Activated T-helper 1 cell treated with anti-CD3 and anti-CD28 coated beads, Interleukin-2, amount 50 U/mL, for 16 hours (primary cell): ENCODE results near the gene AP2M1.
A peak's percentile ranks its signal among the peaks of the same experiment; 100 is the strongest.

ENCODE experiments used
- DNase-seq, 2 donors: peaks; one replicate each; pipeline ENCODE4 v3.0.0-alpha.2; 2020; ENCODE audit warnings: low read depth in 1 of 2, low spot score in 1 of 2

The AP2M1 gene

GRCh38 chr3:184223946-184224345 lies 49.3 kb downstream of the AP2M1 start:
- DNase-seq, result no peak

- peak in 1 of 2 donors; percentile 35 for DNase-seq
These were observed 52.9 kb downstream of the AP2M1 start for GRCh38 chr3:184227481-184227935.

GRCh38 chr3:184228376-184229137 lies 53.9 kb downstream of the AP2M1 start:
- DNase-seq, result no peak

GRCh38 chr3:184229394-184230080 lies 54.9 kb downstream of the AP2M1 start, which contains the start of gene VWA5B2:
Gene VWA5B2, plus strand, starts transcription at chr3:184229585. Its CDS starts 944 bp downstream, at chr3:184230529.
- DNase-seq, result peak; percentile 37 to 64

DNA sequence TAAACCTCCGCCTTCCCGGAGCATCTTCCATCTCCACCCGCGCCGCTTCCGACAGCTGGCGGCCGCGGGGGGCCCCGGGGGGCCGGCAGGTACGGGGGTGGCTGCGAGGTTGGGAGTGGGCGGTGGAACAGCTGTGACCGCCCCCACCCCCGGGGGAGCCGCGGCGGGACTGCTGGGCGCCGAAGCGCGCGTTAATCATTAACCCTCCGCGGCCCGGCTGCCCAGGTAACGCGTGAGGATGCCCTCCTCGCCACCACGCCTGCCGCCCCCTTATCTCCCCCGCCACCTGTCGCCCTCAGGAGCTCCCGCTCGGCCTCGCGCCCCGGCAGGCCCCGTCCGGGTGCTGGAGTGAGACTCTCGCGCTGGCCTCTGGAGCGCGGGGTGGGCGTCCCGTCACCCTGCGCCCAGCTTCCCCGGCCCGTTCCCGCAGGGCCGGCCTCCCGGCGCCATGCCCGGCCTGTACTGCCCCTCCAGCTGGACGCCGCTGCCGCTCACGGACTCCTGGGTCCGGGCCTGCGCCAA lies 55.5 kb downstream of the AP2M1 start:
- no peak for DNase-seq

DNA sequence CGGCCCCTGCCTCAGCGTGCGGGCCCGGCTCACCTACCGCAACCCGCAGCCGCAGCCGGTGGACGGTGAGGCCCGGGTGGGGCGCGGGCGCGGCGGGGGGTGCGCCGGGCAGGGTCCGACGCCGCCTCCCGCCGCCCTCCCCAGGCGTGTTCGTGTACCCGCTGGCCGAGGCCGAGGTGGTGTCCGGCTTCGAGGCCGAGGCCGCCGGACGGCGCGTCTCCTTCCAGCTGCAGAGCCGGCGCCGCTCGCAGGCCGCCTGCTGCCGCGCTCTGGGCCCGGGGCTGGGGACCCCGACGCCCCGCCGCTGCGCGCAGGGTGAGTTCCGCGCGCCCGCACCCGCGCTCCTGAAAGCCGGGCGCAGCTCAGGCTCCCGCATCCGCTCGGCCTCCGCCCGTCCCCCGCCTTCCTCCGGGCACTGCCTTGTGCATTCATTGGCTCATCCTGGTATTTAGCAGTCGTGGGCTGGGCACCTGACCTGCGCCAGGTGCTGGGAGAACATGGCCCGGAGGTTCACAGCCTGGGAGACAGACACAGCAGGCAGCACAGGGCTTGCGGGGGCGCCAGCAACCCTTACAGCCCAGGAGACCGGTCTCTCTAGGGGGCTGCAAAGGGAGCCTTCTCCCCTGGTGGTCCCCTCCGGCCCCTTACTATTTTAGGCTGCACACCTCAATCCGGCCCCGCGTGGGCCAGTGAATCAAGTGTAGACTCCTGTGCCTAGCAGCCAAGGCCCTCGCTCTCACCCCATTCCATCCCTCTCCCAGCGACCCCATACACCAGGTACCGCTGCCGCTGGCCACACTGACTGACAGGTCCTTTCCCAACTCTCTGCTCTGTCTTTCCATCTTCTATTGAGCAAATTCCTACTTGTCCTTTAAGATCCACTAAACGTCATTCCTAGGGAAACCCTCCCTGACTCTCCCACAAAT lies 56.2 kb downstream of the AP2M1 start:
- no peak for DNase-seq

DNA sequence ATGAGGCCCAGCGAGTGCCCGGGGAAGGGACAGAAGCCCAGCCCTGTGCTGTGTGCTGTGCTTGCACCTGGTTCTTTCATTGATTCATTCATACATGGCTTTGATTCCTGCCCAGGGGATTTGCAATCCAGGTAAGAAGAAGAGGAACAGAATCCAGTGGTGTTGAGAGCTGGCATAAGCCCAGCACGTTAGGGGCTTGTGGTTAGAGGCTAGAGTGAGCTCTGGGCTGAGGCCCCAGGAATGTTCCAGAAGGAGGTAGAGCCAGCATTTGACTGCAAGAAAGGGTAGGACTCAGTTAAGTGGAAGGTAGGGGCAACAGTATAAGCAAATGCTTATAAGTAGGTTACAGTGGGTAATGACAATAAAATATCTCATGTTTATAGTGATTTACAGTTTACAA lies 57.0 kb downstream of the AP2M1 start:
- no peak for DNase-seq

DNA sequence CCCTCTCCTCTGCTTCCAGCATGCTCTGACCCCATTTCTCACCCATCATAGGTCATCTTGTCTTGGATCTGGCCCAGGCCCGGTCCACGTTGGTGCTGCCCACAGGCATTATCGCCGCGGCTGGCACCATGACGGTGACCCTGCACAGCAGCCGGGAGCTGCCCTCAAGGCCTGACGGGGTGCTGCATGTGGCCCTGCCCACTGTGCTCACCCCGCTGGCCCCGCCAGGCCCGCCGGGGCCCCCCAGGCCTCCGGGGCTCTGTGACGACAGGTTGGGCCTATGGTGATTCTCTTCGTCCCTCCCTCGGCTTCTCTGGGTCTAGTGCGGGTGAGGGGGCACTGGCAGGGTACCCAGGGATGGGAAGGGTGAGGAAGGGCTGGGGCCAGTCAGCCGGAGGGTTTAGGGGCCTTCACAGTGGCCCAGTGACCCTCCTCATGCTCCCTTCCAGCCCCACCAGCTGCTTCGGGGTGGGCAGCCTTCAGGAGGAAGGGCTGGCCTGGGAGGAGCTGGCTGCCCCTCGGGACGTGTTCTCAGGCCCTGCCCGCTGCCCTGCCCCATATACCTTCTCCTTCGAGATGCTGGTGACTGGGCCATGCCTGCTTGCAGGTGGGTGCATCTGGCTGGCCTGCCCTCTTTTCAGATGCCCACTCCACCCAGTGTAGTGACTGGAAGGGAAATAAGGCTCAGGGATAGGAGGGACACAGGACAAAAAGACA lies 58.6 kb downstream of the AP2M1 start:
- DNase-seq, result no peak
